Activated naive CD8-positive, alpha-beta T cell treated with anti-CD3 and anti-CD28 coated beads, Interleukin-2, amount 50 U/mL, for 16 hours (primary cell): ENCODE data around the gene ENO4.

Experiments used
- DNase-seq: peaks from one replicate; pipeline ENCODE4 v3.0.0-alpha.2; 2020; ENCODE audit warnings: low read depth, low spot score

Gene ENO4

GRCh38 chr10:116868722-116869121 is 19.4 kb downstream of the ENO4 start:
- DNase-seq, result no peak

DNA sequence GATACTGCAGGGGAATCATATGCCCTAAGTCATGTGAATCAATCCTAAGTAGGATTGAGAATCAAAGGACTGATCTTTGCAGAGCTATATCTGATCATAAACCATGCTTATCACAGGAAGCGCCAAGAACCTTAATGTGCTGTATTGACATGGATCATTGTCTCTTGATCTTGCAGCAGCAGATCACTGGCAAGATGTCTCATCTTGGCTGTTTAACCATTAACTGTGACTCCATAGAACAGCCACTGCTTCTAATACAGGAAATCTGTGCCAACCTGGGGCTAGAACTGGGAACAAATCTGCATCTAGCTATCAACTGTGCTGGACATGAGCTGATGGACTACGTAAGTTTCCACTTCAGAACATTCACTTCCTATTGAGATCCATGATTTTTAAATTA is 21.6 kb downstream of the ENO4 start:
- DNase-seq, result no peak

DNA sequence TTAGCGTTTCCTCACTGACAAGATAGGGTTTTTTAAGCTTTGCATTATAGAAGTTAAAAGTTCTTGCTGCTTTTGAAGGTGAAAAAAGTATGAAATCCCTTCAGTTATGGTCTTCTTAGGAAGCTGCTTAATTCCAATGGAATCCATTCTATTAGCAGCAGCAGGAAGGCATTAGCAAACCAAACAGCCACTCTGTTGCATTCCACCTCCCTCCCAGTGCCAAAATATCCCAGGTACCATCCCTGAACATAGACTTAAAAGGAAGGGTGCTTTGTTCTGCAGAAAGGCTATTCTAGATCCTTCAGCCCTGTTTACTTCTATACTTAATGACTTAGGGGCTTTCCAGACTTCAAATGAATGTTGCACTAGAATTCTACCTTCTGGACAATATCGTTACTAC is 23.8 kb downstream of the ENO4 start:
- DNase-seq, result no peak

- DNase-seq, result no peak
Measured at GRCh38 chr10:116875897-116876296, 26.6 kb downstream of the ENO4 start.

- DNase-seq, result no peak
Measured at GRCh38 chr10:116877391-116877790, 28.1 kb downstream of the ENO4 start.

DNA sequence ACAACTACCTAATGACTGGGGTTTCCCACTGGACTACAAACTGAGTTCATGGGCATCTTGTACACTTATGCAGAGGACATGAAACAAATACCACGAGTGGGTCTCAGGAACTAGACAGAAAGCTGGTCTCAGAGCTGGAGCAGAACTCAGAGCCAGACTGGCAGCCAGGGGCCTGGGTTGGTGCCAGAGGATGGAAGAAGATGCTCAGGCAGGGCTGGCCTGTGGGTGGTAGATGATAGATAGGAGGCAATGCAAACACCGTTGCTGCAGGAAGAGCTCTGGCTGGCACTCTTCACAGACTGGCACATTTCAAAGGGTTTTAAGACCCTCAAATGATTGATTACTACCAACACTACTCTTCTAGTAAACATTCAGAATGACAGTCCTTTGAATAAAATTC is 28.8 kb downstream of the ENO4 start:
- DNase-seq, result no peak

DNA sequence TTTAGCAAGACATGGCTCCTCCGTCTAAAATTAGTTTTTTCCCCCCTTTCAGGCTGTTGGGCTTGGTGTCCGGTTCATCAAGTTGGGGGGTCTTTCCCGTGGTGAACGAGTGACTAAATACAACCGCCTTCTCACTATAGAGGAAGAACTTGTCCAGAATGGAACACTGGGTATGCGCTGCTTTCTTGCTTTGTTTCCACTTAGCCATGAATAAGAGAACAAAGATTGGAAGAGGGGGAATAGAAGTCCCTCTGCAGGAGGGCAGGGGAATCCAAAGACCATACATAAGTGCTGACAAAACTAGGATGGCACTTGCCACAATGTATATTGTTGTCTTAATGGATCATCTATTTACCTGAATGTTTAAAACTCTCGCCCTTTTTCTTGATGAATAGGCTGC is 30.5 kb downstream of the ENO4 start:
- DNase-seq, result no peak

DNA sequence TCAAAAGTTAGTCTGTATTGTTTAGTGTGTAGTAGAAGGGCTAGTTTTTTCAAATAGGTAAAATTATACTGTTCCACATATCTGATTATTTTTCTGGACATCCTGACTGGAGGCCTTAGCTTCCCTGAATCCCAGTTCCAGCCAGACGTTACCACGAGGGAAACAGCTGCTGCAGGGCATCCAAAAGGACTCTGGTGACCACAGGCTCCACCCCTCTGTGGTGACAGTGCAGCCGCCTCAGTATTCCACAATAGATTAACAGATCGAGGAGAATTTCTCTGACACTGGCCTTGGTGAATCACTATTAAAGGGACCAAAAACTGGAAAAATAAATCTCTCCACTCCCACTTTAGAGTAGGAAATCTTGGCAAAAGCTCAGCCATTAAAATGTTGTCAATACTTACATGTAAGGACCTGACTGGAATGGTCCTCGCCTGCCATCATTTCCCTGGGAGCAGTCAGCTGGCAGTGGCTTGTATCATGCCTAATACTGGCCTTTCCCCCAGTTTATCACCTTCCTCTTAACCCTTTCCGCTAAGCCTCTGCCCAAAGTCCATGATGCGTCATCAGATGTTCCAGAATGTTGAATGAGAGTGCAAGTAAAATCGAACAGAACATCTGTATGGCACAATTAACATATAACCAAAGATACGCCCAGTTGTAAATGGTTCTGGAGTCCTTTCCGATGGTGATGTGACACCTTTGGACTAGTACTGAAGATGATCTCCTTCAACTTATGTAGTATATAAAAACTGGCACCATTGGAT is 31.6 kb downstream of the ENO4 start:
- DNase-seq, result no peak

DNA sequence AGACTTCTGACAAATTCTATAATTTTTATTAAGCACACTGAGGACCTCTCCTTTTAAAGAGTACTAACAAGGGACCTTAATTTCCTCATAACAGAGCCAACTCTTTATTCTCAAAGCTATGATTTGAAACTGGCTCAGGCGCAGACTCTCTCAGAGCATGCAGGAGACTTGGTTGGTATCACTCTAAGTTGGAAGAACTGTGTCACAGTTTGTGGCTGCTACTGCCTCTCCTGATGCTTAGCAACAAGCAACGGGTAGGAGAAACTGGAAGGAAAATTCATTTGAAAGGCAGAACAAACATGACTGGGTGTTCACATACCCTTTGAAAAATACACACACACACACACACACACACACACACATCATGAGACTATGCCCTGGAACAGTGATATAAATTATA is 33.3 kb downstream of the ENO4 start:
- no peak for DNase-seq

- no peak for DNase-seq
Measured at GRCh38 chr10:116886772-116887171, 37.5 kb downstream of the ENO4 start.

DNA sequence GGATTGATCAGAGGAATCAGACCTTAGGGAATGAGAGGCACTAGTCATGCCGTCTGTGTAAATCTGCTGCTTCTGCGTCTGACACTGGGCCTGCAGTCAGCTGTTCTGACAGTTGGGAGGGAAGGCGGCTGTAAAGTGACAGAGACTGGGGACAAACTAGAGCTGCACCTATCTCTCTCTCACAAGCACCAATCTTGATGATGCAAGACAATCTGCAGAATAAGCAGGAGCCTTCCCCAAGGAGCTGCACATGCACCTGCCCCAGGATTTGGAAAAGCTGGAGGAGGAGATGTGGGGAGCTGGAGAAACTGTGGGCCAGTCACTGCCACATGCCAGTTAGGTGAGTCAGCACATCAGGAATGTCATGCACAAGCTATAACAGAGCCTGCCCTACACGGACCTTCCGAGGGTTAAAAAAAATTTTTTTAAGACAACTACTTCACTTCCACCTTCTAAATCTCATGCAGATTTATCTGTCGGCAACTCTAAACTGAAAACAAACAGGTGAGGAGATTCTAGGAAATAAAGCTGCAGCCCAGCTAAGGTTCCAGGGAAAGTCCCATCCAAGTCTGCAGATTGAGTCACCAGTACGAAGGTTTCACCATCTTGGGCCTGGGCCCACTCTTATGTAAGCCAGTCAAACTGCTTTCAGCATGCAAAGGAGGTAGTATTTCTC is 39.2 kb downstream of the ENO4 start:
- DNase-seq, result no peak

DNA sequence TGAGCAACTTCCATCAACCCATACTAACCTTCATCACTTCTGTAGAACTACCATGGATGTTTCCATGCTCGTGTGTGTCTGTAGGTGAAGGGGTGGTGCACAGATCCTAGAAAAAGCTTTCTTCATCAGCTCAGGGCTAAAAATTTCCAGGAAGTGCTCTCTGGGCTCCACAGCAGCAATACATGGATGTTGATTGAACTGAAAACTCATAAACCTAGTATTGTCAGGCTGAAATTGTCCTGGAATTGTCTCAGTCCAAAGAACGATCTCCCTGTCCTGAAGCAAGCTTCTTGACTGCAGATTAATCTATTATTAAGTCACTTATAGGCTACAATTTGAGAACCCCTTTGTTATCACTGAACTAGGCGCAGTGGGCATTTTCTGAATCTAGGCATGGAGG is 39.8 kb downstream of the ENO4 start:
- no peak for DNase-seq

DNA sequence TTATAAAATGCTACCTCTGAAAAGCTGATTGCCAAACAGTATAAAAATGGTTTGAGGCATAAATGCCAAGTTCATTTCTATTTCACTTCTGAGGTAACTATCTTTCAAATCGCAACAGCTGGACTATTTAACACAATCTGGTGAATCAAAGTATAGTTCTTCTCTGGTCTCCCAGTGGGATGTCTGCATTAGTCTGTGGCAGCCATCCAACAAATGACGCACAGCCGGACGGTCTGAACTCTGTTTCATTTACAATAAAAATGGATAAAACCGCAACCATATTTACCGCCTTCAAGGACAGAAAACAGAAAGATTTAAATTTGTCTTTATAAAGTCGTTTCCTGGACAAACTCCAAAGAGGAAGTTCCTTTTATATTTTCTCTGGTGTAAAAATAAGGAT is 41.9 kb downstream of the ENO4 start:
- no peak for DNase-seq

DNA sequence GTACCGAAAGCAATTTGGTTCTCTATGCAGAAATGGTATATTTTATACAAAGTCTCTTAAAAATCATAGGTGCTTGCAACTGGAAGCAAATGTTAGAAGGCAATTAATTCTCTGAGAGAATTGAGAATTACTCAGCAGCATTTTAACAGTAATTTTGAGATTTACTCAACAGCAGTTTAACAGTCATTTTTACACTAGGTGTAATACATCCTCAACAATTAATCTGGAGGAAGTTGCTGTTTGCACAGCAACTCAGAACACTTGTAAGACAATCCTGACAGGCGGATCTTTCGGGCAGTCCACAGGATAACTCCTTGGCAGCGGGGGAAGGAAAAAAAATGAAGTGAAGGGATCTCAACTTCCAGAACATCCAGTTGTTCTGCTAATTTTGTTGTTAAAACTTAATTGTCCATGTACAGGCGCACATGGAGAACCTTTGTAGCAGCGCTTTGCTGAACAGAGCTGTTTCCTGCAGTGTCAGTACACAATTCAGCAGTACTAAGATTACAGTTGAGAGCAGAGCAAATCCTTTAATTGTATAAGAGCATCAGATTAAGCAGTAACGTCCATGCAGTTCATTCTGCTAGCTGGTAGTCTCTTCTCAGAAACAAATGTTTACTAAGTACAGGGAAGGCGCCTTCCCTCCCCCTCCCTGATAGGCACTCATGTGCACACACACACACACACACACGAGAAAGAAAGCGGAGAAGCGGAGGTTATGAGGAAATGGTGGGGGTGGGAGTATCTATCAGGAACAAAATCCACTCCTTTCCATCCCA is 43.8 kb downstream of the ENO4 start:
- DNase-seq, result no peak

DNA sequence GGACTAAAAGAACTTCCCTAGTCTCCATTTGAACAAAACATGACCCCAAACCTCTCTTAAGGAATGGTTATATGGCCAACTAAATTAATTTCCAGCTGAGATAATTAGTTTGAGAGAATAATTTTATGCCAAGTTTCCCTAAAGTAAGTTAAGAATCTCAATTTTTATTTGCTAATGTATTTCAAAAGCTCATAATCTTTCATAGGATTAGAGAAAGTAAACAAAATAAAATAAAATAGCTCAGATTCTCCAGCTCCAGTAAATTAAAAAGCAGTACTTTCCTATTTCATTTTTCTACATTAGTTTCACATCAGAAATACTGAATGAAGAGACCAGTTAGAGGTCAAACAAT is 44.4 kb downstream of the ENO4 start:
- DNase-seq, result no peak

GRCh38 chr10:116899626-116900025 is 50.3 kb downstream of the ENO4 start:
- DNase-seq, result no peak

DNA sequence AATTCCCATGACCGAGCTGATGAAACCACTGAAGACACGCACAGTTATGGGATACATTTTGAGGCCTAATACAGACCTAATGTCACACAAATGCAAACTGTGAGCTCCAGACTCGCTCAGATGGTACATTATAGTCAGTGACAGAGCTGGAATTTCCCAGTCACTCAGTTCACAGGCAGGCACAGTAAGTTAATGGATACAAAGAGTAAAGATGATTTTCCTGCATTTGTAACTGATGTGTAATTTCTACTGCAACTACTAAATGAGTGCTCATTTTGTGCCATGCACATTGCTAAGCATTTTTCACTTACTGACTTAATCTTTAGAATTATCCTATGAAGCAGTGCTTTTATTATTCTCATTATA is 56.5 kb downstream of the ENO4 start:
- DNase-seq, result no peak

GRCh38 chr10:116907245-116907987 is 58.1 kb downstream of the ENO4 start:
- no peak for DNase-seq

- no peak for DNase-seq
Measured at GRCh38 chr10:116909307-116909706, 60.0 kb downstream of the ENO4 start.

DNA sequence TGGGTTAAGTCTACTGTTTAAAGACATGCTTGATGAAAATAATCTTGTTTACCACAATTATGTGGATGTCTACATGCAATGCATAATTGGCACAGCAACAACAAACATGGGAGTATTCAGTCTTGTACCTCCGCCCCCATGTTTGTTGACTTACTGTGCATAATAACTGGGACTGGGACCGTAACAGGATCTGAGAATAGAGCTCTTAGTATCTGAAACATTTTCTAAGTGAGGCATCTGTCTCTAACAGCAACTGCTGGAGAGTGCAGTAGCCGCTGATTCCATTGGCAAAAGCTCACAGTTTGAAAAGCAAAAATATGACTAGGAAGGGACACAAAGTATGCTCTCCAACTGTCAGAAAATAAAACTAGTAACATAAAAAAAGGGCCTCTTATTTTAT is 61.6 kb downstream of the ENO4 start:
- no peak for DNase-seq

GRCh38 chr10:116912162-116912561 is 62.9 kb downstream of the ENO4 start:
- DNase-seq, result no peak

DNA sequence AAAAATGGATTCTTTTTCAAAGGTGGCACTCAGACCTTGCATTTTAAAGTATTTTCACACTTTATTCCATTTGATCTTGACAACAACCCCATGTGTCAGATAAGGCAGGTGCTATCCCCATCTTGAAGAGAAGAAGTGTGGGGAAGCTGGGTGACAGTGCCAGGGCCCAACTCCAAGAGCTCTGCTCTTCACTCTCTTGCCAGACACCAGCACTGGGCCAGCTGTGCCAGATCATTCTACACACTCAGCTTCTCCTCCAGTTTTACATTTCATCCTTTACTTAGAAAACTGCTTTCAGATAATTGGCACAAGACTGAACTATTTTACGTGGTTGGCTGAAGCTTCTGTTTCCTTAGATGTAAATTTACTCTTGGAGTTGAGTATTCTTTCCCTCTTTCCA is 64.4 kb downstream of the ENO4 start:
- no peak for DNase-seq
